DND-41 (cell line): ENCODE data around the gene PITPNM3.

Experiments used
- ATAC-seq: fragments of 200-7000 bp; cut with Tn5 transposase; 3 replicates; pipeline ENCODE4 v1.9.1; 2021; ENCODE audit warnings: low read depth; ENCODE audit not compliant: insufficient read depth
- DNase-seq: peaks from one replicate; pipeline ENCODE4 v3.0.0-alpha.2; 2020
- H2AFZ ChIP-seq: 2 replicates; pipeline ENCODE4 v1.6.0; 2012; ENCODE audit warnings: low read depth, low read length
- H3K27ac ChIP-seq: 2 replicates; pipeline ENCODE4 v1.5.1; 2012; ENCODE audit warnings: low read length, inconsistent platforms
- H3K27me3 ChIP-seq: fragments of 200-600 bp; sonication (generic); 2 replicates; pipeline ENCODE4 v1.6.0; 2012; ENCODE audit warnings: low read length, mild to moderate bottlenecking, inconsistent platforms; ENCODE audit not compliant: insufficient read depth, poor library complexity
- H3K36me3 ChIP-seq: 2 replicates; pipeline ENCODE4 v1.5.1; 2012; ENCODE audit warnings: low read length, inconsistent platforms; ENCODE audit not compliant: insufficient read depth
- H3K4me1 ChIP-seq: 2 replicates; pipeline ENCODE4 v1.5.1; 2012; ENCODE audit warnings: mild to moderate bottlenecking, low read length; ENCODE audit not compliant: insufficient read depth
- H3K4me2 ChIP-seq: 2 replicates; pipeline ENCODE4 v1.6.0; 2012; ENCODE audit warnings: mild to moderate bottlenecking, moderate library complexity, low read length, inconsistent platforms; ENCODE audit not compliant: insufficient read depth
- H3K4me3 ChIP-seq, 2 experiments: fragments of 200-600 bp in 1 of 2; shearing (Covaris generic) in 1 of 2; 2 replicates each; pipeline ENCODE4 v1.5.1; 2012 to 2016; ENCODE audit warnings: inconsistent platforms in 2 of 2, low read length in 2 of 2, mild to moderate bottlenecking in 2 of 2, low read depth in 1 of 2, moderate library complexity in 1 of 2
- H3K79me2 ChIP-seq: 2 replicates; pipeline ENCODE4 v1.6.0; 2012; ENCODE audit warnings: low read length, inconsistent platforms; ENCODE audit not compliant: insufficient read depth
- H3K9ac ChIP-seq: 2 replicates; pipeline ENCODE4 v1.6.0; 2012; ENCODE audit warnings: low read depth, mild to moderate bottlenecking, inconsistent platforms, low read length, moderate library complexity
- H3K9me3 ChIP-seq: 2 replicates; pipeline ENCODE4 v1.5.1; 2012; ENCODE audit warnings: low read length, moderate library complexity, mild to moderate bottlenecking, inconsistent platforms; ENCODE audit not compliant: insufficient read depth, severe bottlenecking
- H4K20me1 ChIP-seq: 2 replicates; pipeline ENCODE4 v1.6.0; 2012; ENCODE audit warnings: low read length; ENCODE audit not compliant: insufficient read depth
- CTCF ChIP-seq: IDR thresholded peaks from 2 replicates; pipeline ENCODE4 v1.5.1; 2012; ENCODE audit warnings: borderline replicate concordance, low read length, moderate library complexity, mild to moderate bottlenecking; ENCODE audit not compliant: poor library complexity, severe bottlenecking; ENCODE audit errors: extremely low read depth
- EZH2 ChIP-seq: IDR thresholded peaks from 3 replicates; pipeline ENCODE4 v1.6.1; 2012; ENCODE audit warnings: borderline replicate concordance, low read depth, mild to moderate bottlenecking, moderate library complexity, low read length, inconsistent platforms; ENCODE audit not compliant: severe bottlenecking

Gene PITPNM3

GRCh38 chr17:6554871-6555330, 1.5 kb downstream of the PITPNM3 start:
- H3K4me3 ChIP-seq: no peak overlapping the region
- no peaks in the 10 kb centered on the region for H3K36me3 ChIP-seq
- TF ChIP-seq EZH2 (no peak), CTCF (no peak)
- DNase-seq (no peak), ATAC-seq (no peak)
- H3K4me2 ChIP-seq: no peak overlapping the region
- no peaks in the 10 kb centered on the region for H3K79me2 ChIP-seq
- H3K27ac ChIP-seq: no peak overlapping the region
- no peak overlapping the region for H2AFZ ChIP-seq
- no peaks in the 10 kb centered on the region for H3K27me3 ChIP-seq
- no peak overlapping the region for H3K9ac ChIP-seq
- no peaks in the 10 kb centered on the region for H3K9me3 ChIP-seq
- H3K4me1 ChIP-seq: no peaks in the 10 kb centered on the region
- peaks cover 8% of the 10 kb centered on the region for H4K20me1 ChIP-seq

GRCh38 chr17:6554342-6554741, 2.0 kb downstream of the PITPNM3 start:
- no peak overlapping the region for H2AFZ ChIP-seq
- no peak for DNase-seq
- H3K4me2 ChIP-seq: no peak overlapping the region
- H3K27me3 ChIP-seq: no peaks in the 10 kb centered on the region
- no peak overlapping the region for H3K4me3 ChIP-seq
- TF ChIP-seq CTCF (no peak), EZH2 (no peak)
- H4K20me1 ChIP-seq: peaks cover 5% of the 10 kb centered on the region; the same call in 1 of the 2 replicates
- no peaks in the 10 kb centered on the region for H3K4me1 ChIP-seq
- no peak overlapping the region for H3K27ac ChIP-seq
- no peaks in the 10 kb centered on the region for H3K9me3 ChIP-seq
- ATAC-seq: no peak
- H3K36me3 ChIP-seq: no peaks in the 10 kb centered on the region
- no peak overlapping the region for H3K9ac ChIP-seq
- H3K79me2 ChIP-seq: no peaks in the 10 kb centered on the region

GRCh38 chr17:6551869-6552531, 4.4 kb downstream of the PITPNM3 start:
- TF ChIP-seq EZH2 (no peak), CTCF (no peak)
- no peak overlapping the region for H2AFZ ChIP-seq
- H4K20me1 ChIP-seq: no peaks in the 10 kb centered on the region
- H3K4me2 ChIP-seq: no peak overlapping the region
- H3K4me1 ChIP-seq: no peaks in the 10 kb centered on the region
- H3K4me3 ChIP-seq: no peak overlapping the region
- DNase-seq (no peak), ATAC-seq (no peak)
- H3K27ac ChIP-seq: no peak overlapping the region
- no peaks in the 10 kb centered on the region for H3K9me3 ChIP-seq
- no peaks in the 10 kb centered on the region for H3K27me3 ChIP-seq
- H3K36me3 ChIP-seq: no peaks in the 10 kb centered on the region
- no peak overlapping the region for H3K9ac ChIP-seq
- H3K79me2 ChIP-seq: no peaks in the 10 kb centered on the region

GRCh38 chr17:6551356-6551755, 5.0 kb downstream of the PITPNM3 start:
- TF ChIP-seq CTCF (no peak), EZH2 (no peak)
- Histone ChIP-seq H3K4me2 (no peak overlapping the region), H3K27me3 (no peaks in the 10 kb centered on the region), H2AFZ (no peak overlapping the region), H3K4me3 (no peak overlapping the region), H3K79me2 (no peaks in the 10 kb centered on the region), H3K4me1 (no peaks in the 10 kb centered on the region), H3K27ac (no peak overlapping the region), H4K20me1 (no peaks in the 10 kb centered on the region), H3K9ac (no peak overlapping the region), H3K9me3 (no peaks in the 10 kb centered on the region), H3K36me3 (no peaks in the 10 kb centered on the region)
- ATAC-seq (no peak), DNase-seq (no peak)
